ENCODE data around the gene KIF2C. TPM values are rescaled to one million over a fixed set of nuclear protein-coding genes. Genes with fewer than 3 reads are reported as not detected.
A peak's percentile ranks its signal among the peaks of the same experiment; 100 is the strongest.

Gene KIF2C
- total and polyA plus RNA-seq, 9 of the 15 experiments (the other 6 are each of a cell fraction or from before 2014, with no cell fraction given): 84.9 to 226 (median 169) TPM

GRCh38 chr1:44775078-44775929 is 35.7 kb downstream of the KIF2C start, which contains the start of gene RPS8 (continued):
- TF ChIP-seq MEF2A (IDR thresholded peaks at IDR 0.05; ENCODE audit: control insufficient read depth, low read depth, low read length) (no peak; the same call in none of the 2 replicates), MBD2 (IDR thresholded peaks at IDR 0.05; ENCODE audit: borderline replicate concordance, low read depth) (peak; percentile 94), RBBP5 (IDR thresholded peaks at IDR 0.05; ENCODE audit: borderline replicate concordance, insufficient read depth, low read length, poor library complexity, severe bottlenecking) (peak; percentile 100), ZNF696 (CRISPR knock-in tag; conservative IDR thresholded peaks at IDR 0.05) (no peak), ADNP (tag; IDR thresholded peaks at IDR 0.05) (no peak), CEBPB (tag; IDR thresholded peaks at IDR 0.05) (no peak), ILF3 (IDR thresholded peaks at IDR 0.05; ENCODE audit: borderline replicate concordance) (peak; percentile 91; the same call in 1 of the 2 replicates), SIX5 (IDR thresholded peaks at IDR 0.05; ENCODE audit: borderline replicate concordance in 1 of 2, insufficient read depth in 1 of 2, low read depth in 1 of 2, low read length in 2 of 2) (peak in 1 of 2 experiments; percentile 32; a peak in 2 of 4 replicates), OTX1 (CRISPR knock-in tag; IDR thresholded peaks at IDR 0.05) (peak; percentile 77), HDAC6 (IDR thresholded peaks at IDR 0.05; ENCODE audit: low read depth, low read length) (0 out of 2 replicates have a peak, but pooled peaks have one; percentile 53), MTF1 (CRISPR knock-in tag; IDR thresholded peaks at IDR 0.05; ENCODE audit: borderline replicate concordance) (no peak), TEAD1 (CRISPR knock-in tag; IDR thresholded peaks at IDR 0.05) (peak; percentile 34 to 91; a peak in 2 of 4 replicates), ZNF316 (IDR thresholded peaks at IDR 0.05) (peak; percentile 99), ZNF347 (CRISPR knock-in tag; IDR thresholded peaks at IDR 0.05; ENCODE audit: low read depth) (no peak), SRF (CRISPR knock-in tag; IDR thresholded peaks at IDR 0.05) (0 out of 4 replicates have a peak, but pooled peaks have one; percentile 7 to 9), NR4A1 (CRISPR knock-in tag; IDR thresholded peaks at IDR 0.05) (0 out of 2 replicates have a peak, but pooled peaks have one; percentile 25), NR4A1 (tag; IDR thresholded peaks at IDR 0.05) (peak; percentile 66; the same call in 1 of the 2 replicates), JUND (IDR thresholded peaks at IDR 0.05; ENCODE audit: borderline replicate concordance, low read depth, low read length) (peak; percentile 50; the same call in 1 of the 2 replicates), JUND (tag; IDR thresholded peaks at IDR 0.05; ENCODE audit: borderline replicate concordance, low read depth, low read length) (0 out of 3 replicates have a peak, but pooled peaks have one; percentile 27), ZNF140 (CRISPR knock-in tag; IDR thresholded peaks at IDR 0.05) (no peak), DACH1 (IDR thresholded peaks at IDR 0.05; ENCODE audit: partially characterized antibody) (no peak), KAT7 (CRISPR knock-in tag; IDR thresholded peaks at IDR 0.05; ENCODE audit: borderline replicate concordance) (no peak)
- TF ChIP-seq, protein P1, sequence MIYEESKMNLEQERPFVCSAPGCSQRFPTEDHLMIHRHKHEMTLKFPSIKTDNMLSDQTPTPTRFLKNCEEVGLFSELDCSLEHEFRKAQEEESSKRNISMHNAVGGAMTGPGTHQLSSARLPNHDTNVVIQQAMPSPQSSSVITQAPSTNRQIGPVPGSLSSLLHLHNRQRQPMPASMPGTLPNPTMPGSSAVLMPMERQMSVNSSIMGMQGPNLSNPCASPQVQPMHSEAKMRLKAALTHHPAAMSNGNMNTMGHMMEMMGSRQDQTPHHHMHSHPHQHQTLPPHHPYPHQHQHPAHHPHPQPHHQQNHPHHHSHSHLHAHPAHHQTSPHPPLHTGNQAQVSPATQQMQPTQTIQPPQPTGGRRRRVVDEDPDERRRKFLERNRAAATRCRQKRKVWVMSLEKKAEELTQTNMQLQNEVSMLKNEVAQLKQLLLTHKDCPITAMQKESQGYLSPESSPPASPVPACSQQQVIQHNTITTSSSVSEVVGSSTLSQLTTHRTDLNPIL (CRISPR knock-in tag; IDR thresholded peaks at IDR 0.05): 0 out of 2 replicates have a peak, but pooled peaks have one; percentile 24
- TF ChIP-seq, protein P2, sequence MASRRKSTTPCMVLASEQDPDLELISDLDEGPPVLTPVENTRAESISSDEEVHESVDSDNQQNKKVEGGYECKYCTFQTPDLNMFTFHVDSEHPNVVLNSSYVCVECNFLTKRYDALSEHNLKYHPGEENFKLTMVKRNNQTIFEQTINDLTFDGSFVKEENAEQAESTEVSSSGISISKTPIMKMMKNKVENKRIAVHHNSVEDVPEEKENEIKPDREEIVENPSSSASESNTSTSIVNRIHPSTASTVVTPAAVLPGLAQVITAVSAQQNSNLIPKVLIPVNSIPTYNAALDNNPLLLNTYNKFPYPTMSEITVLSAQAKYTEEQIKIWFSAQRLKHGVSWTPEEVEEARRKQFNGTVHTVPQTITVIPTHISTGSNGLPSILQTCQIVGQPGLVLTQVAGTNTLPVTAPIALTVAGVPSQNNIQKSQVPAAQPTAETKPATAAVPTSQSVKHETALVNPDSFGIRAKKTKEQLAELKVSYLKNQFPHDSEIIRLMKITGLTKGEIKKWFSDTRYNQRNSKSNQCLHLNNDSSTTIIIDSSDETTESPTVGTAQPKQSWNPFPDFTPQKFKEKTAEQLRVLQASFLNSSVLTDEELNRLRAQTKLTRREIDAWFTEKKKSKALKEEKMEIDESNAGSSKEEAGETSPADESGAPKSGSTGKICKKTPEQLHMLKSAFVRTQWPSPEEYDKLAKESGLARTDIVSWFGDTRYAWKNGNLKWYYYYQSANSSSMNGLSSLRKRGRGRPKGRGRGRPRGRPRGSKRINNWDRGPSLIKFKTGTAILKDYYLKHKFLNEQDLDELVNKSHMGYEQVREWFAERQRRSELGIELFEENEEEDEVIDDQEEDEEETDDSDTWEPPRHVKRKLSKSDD (conservative IDR thresholded peaks at IDR 0.05; ENCODE audit: low read length): peak; percentile 84

All from K562 (cell line).